Natural killer cell (primary cell): ENCODE results near the gene NCOA4. TPM values are rescaled to one million over a fixed set of nuclear protein-coding genes. Genes with fewer than 3 reads are reported as not detected.

Source experiments
- ATAC-seq, 3 donors: fragments of 150-1000 bp in 2 of 3; fragments of 200-7000 bp in 1 of 3; cut with Tn5 transposase; 1 replicate in 1 of 3; 2 replicates in 2 of 3; pipeline ENCODE4 v1.10.0; 2021; ENCODE audit warnings: mild to moderate bottlenecking in 2 of 3, moderate library complexity in 2 of 3
- DNase-seq, 2 donors: peaks; one replicate each; pipeline versions ENCODE4 v3.0.0 to v3.0.0-alpha.2; 2013 to 2021; ENCODE audit warnings: mixed read lengths in 1 of 2
- H3K27ac ChIP-seq: one replicate; pipeline ENCODE4 v1.5.1; 2013; ENCODE audit warnings: mild to moderate bottlenecking, low read length
- H3K27me3 ChIP-seq: one replicate; pipeline ENCODE4 v1.6.1; 2013; ENCODE audit warnings: low read length; ENCODE audit not compliant: control insufficient read depth, insufficient read depth
- H3K36me3 ChIP-seq: one replicate; pipeline ENCODE4 v1.6.1; 2013; ENCODE audit warnings: low read length; ENCODE audit not compliant: control insufficient read depth, insufficient read depth
- H3K4me1 ChIP-seq: one replicate; pipeline ENCODE4 v1.6.1; 2013; ENCODE audit warnings: low read length; ENCODE audit not compliant: control insufficient read depth, insufficient read depth
- H3K4me3 ChIP-seq: one replicate; pipeline ENCODE4 v1.5.1; 2013; ENCODE audit warnings: low read length
- H3K9me3 ChIP-seq: one replicate; pipeline ENCODE4 v1.6.1; 2013; ENCODE audit warnings: low read length; ENCODE audit not compliant: control insufficient read depth, insufficient read depth
- H3K27ac Mint-ChIP-seq, 2 donors: one replicate each; pipeline ENCODE4 v1.8.0; 2022; ENCODE audit warnings: mild to moderate bottlenecking in 2 of 2, mixed read lengths in 2 of 2, moderate library complexity in 1 of 2
- H3K27me3 Mint-ChIP-seq, 2 donors: one replicate each; pipeline ENCODE4 v1.8.0; 2022; ENCODE audit warnings: low read depth in 2 of 2, mixed read lengths in 2 of 2
- H3K36me3 Mint-ChIP-seq: one replicate; pipeline ENCODE4 v1.8.0; 2022; ENCODE audit warnings: mixed read lengths
- H3K4me1 Mint-ChIP-seq, 2 donors: one replicate each; pipeline ENCODE4 v1.8.0; 2022; ENCODE audit warnings: mixed read lengths in 2 of 2
- H3K4me3 Mint-ChIP-seq: one replicate; pipeline ENCODE4 v1.8.0; 2022; ENCODE audit warnings: mild to moderate bottlenecking, moderate library complexity, mixed read lengths
- H3K9me3 Mint-ChIP-seq, 2 donors: one replicate each; pipeline ENCODE4 v1.8.0; 2022; ENCODE audit warnings: mixed read lengths in 2 of 2
- CTCF ChIP-seq: fragments of 200-600 bp; IDR thresholded peaks from one replicate; pipeline ENCODE4 v1.8.0; 2022; ENCODE audit warnings: antibody characterized with exemption
- WGBS: methylation state at CpG from one replicate; pipeline ENCODE4 v1.1.7; 2013; ENCODE audit warnings: missing lambda C conversion rate; ENCODE audit not compliant: insufficient coverage; 5-methylcytosine and 5-hydroxymethylcytosine counted together
- intact Hi-C: fragments of 100-400 bp; cut with micrococcal nuclease; formaldehyde crosslinking; loops from one replicate; pipeline ENCODE4 v1.14.2; 2022
- total RNA-seq, 4 donors: library from RNA; stranded (reverse); fragments of 120-200 nt in 1 of 4; gene quantifications; one replicate each; pipeline versions ENCODE4 v1.2.3 to v1.2.4, GENCODE V29; 2013 to 2022

NCOA4 gene
- total RNA-seq, 3 donors from 2014 or later (not counting 1 experiment from before 2014, with no cell fraction given) = 88.4 to 104 (median 103) TPM

DNA sequence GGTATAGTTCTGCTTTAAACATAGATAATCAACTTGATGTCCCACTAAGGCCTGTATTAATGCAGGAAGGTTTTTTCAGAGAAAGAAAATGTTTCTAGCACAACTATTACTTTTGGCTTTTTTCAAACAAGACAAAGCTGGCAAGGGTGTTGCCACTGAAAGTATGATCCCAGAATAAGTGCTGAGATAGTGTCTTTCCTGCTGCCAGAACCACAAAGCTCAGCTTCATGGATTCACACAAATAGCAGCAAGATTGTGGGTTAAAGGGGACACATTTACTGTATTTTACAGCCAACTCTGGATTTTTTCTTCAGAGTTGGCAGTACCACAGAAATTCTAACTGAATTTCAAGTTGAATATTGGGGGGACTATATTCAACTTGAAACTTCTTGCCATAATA, 4.3 kb downstream of the NCOA4 start:
- Mint-ChIP-seq H3K9me3 (no peaks in the 10 kb centered on the region), H3K27me3 (no peaks in the 10 kb centered on the region), H3K36me3 (no peaks in the 10 kb centered on the region), H3K27ac (peak overlapping the region in 1 of 2 donors; percentile 72), H3K4me3 (peak overlapping the region; percentile 11), H3K4me1 (peaks cover 74 to 89% of the 10 kb centered on the region in 2 donors)
- intact Hi-C loops = loop anchor here (5.0 kb wide), 2 partner anchors 54 to 559 kb away; partner anchors contain the start of gene TIMM23
- ATAC-seq (no peak), DNase-seq (no peak)
- no peak overlapping the region for H3K4me3 ChIP-seq
- H3K36me3 ChIP-seq = peaks cover 4% of the 10 kb centered on the region
- no peak overlapping the region for H3K27ac ChIP-seq
- H3K4me1 ChIP-seq = peaks cover 27% of the 10 kb centered on the region
- TF ChIP-seq CTCF = no peak
- H3K9me3 ChIP-seq = no peaks in the 10 kb centered on the region
- no peaks in the 10 kb centered on the region for H3K27me3 ChIP-seq

DNA sequence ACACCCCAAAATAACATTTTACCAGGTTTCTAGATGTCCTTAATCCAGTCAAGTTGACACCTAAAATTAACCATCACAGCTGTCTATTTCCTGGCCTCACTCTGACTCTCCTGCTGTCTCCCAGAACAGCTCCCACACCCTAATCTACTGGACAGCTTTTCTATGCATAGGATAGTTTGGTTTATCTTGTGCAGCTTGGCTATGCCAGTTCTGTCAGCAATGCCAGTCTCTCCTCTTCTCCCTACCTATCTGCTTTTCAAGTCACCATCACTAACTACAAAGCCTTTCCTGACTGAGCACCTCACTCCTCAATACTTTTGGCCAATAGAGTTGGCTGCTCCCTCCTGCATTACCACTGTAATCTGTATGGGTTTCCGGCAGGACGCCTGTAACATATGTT, 5.0 kb downstream of the NCOA4 start:
- Histone ChIP-seq H3K9me3 (no peaks in the 10 kb centered on the region), H3K36me3 (peaks cover 4% of the 10 kb centered on the region), H3K4me1 (peaks cover 23% of the 10 kb centered on the region), H3K27ac (no peak overlapping the region), H3K4me3 (no peak overlapping the region), H3K27me3 (no peaks in the 10 kb centered on the region)
- Mint-ChIP-seq H3K27ac (peak overlapping the region; percentile 72 to 86), H3K4me3 (no peak overlapping the region), H3K4me1 (peaks cover 76 to 90% of the 10 kb centered on the region in 2 donors), H3K27me3 (no peaks in the 10 kb centered on the region), H3K36me3 (no peaks in the 10 kb centered on the region), H3K9me3 (no peaks in the 10 kb centered on the region)
- DNase-seq = no peak
- 95% methylated on average over 2 of the region's 2 CpGs for WGBS
- no peak for TF ChIP-seq CTCF
- intact Hi-C loops = loop anchor here (5.0 kb wide), 2 partner anchors 53 to 558 kb away; partner anchors contain the start of gene TIMM23
- ATAC-seq = no peak

- no peak for DNase-seq
- Mint-ChIP-seq H3K9me3 (no peaks in the 10 kb centered on the region), H3K27me3 (no peaks in the 10 kb centered on the region), H3K4me1 (peaks cover 80 to 89% of the 10 kb centered on the region in 2 donors), H3K36me3 (no peaks in the 10 kb centered on the region), H3K4me3 (peak overlapping the region; percentile 45), H3K27ac (peak overlapping the region; percentile 72 to 86)
- peaks cover 4% of the 10 kb centered on the region for H3K36me3 ChIP-seq
- H3K27ac ChIP-seq = no peak overlapping the region
- no peak for TF ChIP-seq CTCF
- no peak for ATAC-seq
- H3K4me1 ChIP-seq = peaks cover 27% of the 10 kb centered on the region
- no peaks in the 10 kb centered on the region for H3K9me3 ChIP-seq
- H3K27me3 ChIP-seq = no peaks in the 10 kb centered on the region
- H3K4me3 ChIP-seq = no peak overlapping the region
- intact Hi-C loops = loop anchor here (5.0 kb wide), 2 partner anchors 53 to 558 kb away; partner anchors contain the start of gene TIMM23
Observed at GRCh38 chr10:46024948-46025347, 5.5 kb downstream of the NCOA4 start.
